Endothelial cell (in vitro differentiated cells): ENCODE results near the gene PRDX6. TPM values are rescaled to one million over a fixed set of nuclear protein-coding genes. Genes with fewer than 3 reads are reported as not detected.

Source experiments
- DNase-seq: peaks from one replicate; pipeline ENCODE4 v3.0.0; 2021; ENCODE audit warnings: low spot score
- H3K27ac Mint-ChIP-seq: one replicate; pipeline ENCODE4 v1.8.0; 2021; ENCODE audit warnings: mixed read lengths, inconsistent platforms; ENCODE audit not compliant: unreplicated experiment
- H3K27me3 Mint-ChIP-seq: one replicate; pipeline ENCODE4 v1.8.0; 2021; ENCODE audit warnings: mild to moderate bottlenecking, moderate library complexity, mixed read lengths, inconsistent platforms; ENCODE audit not compliant: unreplicated experiment
- H3K36me3 Mint-ChIP-seq: one replicate; pipeline ENCODE4 v1.8.0; 2021; ENCODE audit warnings: mild to moderate bottlenecking, low read depth, mixed read lengths, inconsistent platforms; ENCODE audit not compliant: unreplicated experiment
- H3K4me1 Mint-ChIP-seq: one replicate; pipeline ENCODE4 v1.8.0; 2021; ENCODE audit warnings: mild to moderate bottlenecking, mixed read lengths, inconsistent platforms; ENCODE audit not compliant: unreplicated experiment
- H3K4me3 Mint-ChIP-seq: one replicate; pipeline ENCODE4 v1.8.0; 2021; ENCODE audit warnings: mild to moderate bottlenecking, mixed read lengths, inconsistent platforms; ENCODE audit not compliant: unreplicated experiment
- H3K9me3 Mint-ChIP-seq: one replicate; pipeline ENCODE4 v1.8.0; 2021; ENCODE audit warnings: mixed read lengths, inconsistent platforms; ENCODE audit not compliant: unreplicated experiment
- total RNA-seq: library from RNA; stranded (reverse); fragmentation: NEBNext Ultra II Directional; extraction: Animal tissue kit (Norgen Biotek cat#: 25700); gene quantifications from one replicate; pipeline ENCODE4 v1.2.1, GENCODE V29; 2021; ENCODE audit not compliant: unreplicated experiment
- TF ChIP-seq, protein P1 (sequence below): fragments of 200-600 bp; sonication (generic); IDR thresholded peaks from one replicate; pipeline ENCODE4 v1.5.0; 2021; ENCODE audit warnings: antibody characterized with exemption; ENCODE audit not compliant: unreplicated experiment

PRDX6 gene
- total RNA-seq, 1 donor from 2014 or later = 189 TPM

DNA sequence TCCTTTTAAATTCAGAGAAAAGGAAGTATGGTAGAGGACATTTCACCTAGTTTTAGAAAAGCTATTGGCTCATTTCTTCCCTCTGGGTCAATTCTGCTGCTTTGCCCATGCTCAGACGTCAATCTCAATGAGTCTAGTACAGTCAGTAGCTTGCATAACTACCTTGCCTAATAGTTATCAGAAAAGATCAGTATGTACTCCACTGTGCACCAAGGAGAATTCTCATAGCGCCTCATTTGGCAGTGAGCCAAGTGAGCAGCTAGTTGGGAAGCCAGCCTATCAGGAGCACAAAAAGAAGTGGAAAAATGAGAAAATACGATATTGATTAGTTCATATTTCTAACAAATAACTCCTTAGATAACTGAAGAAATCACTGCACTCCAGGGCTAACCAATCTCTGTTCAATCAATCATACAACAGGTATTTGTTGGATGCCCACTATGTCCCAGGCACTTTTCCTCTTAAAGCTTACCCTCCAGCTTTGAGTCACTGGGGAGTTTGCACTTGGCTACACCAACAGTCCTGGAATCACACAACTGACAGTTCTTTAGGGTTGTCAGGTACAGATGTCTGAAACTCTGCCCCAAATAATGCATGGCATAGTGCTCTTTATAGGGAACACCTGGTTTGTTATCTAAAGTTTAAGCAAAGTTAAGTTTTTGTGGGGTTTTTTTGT lies 50.2 kb downstream of the PRDX6 start:
- Mint-ChIP-seq H3K4me3 (no peak overlapping the region), H3K4me1 (no peaks in the 10 kb centered on the region), H3K27me3 (no peaks in the 10 kb centered on the region), H3K27ac (no peak overlapping the region), H3K36me3 (no peaks in the 10 kb centered on the region), H3K9me3 (no peaks in the 10 kb centered on the region)
- no peak for DNase-seq
- TF ChIP-seq, protein P1, sequence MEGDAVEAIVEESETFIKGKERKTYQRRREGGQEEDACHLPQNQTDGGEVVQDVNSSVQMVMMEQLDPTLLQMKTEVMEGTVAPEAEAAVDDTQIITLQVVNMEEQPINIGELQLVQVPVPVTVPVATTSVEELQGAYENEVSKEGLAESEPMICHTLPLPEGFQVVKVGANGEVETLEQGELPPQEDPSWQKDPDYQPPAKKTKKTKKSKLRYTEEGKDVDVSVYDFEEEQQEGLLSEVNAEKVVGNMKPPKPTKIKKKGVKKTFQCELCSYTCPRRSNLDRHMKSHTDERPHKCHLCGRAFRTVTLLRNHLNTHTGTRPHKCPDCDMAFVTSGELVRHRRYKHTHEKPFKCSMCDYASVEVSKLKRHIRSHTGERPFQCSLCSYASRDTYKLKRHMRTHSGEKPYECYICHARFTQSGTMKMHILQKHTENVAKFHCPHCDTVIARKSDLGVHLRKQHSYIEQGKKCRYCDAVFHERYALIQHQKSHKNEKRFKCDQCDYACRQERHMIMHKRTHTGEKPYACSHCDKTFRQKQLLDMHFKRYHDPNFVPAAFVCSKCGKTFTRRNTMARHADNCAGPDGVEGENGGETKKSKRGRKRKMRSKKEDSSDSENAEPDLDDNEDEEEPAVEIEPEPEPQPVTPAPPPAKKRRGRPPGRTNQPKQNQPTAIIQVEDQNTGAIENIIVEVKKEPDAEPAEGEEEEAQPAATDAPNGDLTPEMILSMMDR = no peak

DNA sequence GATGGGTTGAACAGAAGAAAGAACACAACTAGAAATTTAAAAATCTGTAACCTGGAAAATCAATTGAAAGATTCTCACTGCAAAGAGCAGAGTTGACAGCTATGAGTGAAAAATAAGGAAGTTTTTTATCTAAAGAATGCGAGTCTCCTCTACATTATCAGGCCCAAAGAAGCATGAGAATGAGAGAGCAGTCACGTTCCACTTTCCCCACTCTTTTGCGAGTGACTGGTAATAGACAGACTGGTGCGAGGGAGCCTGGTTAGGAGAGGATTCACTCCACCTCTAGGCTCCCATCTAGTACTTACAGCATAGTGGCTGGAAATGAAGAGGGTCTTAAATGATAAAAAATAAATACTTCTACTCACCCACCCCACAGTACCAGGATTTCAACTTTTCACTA lies 52.0 kb downstream of the PRDX6 start:
- H3K27ac Mint-ChIP-seq = no peak overlapping the region
- H3K36me3 Mint-ChIP-seq = no peaks in the 10 kb centered on the region
- no peaks in the 10 kb centered on the region for H3K4me1 Mint-ChIP-seq
- no peak for DNase-seq
- no peaks in the 10 kb centered on the region for H3K27me3 Mint-ChIP-seq
- TF ChIP-seq, protein P1 = no peak
- no peak overlapping the region for H3K4me3 Mint-ChIP-seq
- no peaks in the 10 kb centered on the region for H3K9me3 Mint-ChIP-seq

DNA sequence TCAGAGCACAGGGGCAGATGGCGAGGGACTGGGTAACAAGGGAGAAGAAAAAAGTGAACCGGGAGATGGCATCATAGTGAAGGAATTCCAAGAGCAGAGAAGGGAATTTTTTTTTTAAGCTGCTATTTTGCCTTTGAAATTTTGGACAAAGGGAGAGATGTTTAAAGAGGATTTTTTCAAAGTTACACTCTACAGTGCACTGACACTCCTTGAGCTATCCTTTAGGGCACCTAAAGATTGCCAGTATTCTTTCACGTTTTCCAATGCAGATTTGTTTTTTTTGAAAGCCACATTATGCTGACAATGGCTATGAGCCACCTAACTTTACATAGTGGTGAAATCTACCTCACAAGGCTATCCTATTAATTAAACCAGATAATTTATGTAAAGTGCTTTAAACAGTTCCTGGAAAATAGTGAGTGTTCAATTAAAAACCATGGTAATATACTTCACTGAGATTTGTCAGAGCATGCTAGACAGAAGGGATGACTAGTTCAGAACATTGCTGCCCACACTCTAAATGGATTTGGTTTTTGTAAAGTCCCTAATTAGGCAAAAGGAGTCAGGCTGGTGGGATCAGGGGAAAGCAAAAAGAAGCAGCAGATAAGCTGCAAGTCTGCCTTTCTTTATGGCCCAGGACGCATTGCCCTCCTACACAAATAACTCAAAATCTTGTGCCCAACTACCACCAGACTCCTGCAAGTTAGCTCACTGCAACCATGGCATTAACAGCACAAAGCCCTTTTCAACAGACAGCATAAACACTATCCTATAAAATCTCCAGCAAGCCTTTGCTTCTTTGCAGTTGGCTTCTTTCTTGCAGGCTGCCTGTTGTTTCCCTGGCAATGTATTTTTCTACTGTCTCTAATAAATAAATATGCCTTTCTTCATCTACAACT lies 53.9 kb downstream of the PRDX6 start:
- H3K27ac Mint-ChIP-seq = no peak overlapping the region
- H3K27me3 Mint-ChIP-seq = no peaks in the 10 kb centered on the region
- H3K4me1 Mint-ChIP-seq = no peaks in the 10 kb centered on the region
- no peak overlapping the region for H3K4me3 Mint-ChIP-seq
- no peak for DNase-seq
- H3K9me3 Mint-ChIP-seq = no peaks in the 10 kb centered on the region
- TF ChIP-seq, protein P1 = no peak
- no peaks in the 10 kb centered on the region for H3K36me3 Mint-ChIP-seq

DNA sequence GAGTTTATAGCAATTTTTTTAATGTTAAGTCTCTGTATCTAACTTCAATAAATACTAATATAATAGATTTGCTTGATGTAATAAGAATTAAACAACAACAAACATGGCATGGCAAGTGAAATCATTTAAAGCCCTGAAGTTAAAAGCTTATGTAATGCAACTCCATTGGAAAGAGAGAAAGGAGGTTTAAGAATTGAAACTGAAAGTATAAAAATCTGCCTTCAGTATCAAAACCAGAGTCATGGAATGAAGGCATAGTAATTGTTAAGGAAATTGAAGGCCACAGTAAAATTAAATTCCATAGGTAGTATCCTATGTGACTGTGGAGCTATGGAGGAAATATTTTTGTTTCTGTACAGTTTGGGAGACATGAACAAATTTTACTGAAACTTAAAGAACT lies 55.1 kb downstream of the PRDX6 start:
- H3K4me3 Mint-ChIP-seq = no peak overlapping the region
- no peaks in the 10 kb centered on the region for H3K36me3 Mint-ChIP-seq
- H3K9me3 Mint-ChIP-seq = no peaks in the 10 kb centered on the region
- TF ChIP-seq, protein P1 = no peak
- no peak overlapping the region for H3K27ac Mint-ChIP-seq
- no peak for DNase-seq
- no peaks in the 10 kb centered on the region for H3K27me3 Mint-ChIP-seq
- H3K4me1 Mint-ChIP-seq = no peaks in the 10 kb centered on the region

DNA sequence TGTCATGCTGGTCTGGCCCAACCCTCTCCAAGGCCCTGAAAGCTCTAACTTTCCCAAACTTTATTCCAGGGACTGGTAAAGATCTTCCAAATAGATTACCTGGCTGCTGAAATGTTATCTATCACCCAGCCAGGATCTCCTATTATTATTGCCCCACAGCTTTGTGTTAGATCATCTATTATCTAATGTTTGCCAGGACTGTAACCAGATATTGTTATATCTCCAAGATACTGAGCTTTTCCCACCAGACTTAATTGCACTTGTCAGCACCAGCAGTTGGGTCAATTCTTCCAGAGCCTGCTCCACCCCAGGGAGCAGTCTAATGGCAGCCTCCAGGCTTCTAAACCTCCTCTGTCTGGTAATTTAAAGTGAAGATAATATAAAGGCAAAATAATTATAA lies 59.1 kb downstream of the PRDX6 start:
- Mint-ChIP-seq H3K27me3 (no peaks in the 10 kb centered on the region), H3K4me3 (no peak overlapping the region), H3K36me3 (no peaks in the 10 kb centered on the region), H3K4me1 (peaks cover 5% of the 10 kb centered on the region), H3K9me3 (no peaks in the 10 kb centered on the region), H3K27ac (no peak overlapping the region)
- no peak for DNase-seq
- TF ChIP-seq, protein P1 = no peak
